Fibroblast of skin of left biceps (primary cell): ENCODE data around the gene MIX23.

ENCODE experiments used
- DNase-seq, 2 experiments: peaks; one replicate each; pipeline ENCODE4 v3.0.0-alpha.2; 2013; ENCODE audit warnings: low read depth in 2 of 2

The MIX23 gene

GRCh38 chr3:122382888-122383666 is at the start of gene MIX23:
Gene MIX23 (minus strand): TSS chr3:122383231. CDS start chr3:122383224, 7 bp downstream.
- DNase-seq = peak; percentile 62 to 64

- DNase-seq = no peak
Observed at GRCh38 chr3:122430371-122430770, 47.3 kb upstream of the MIX23 start.

- no peak for DNase-seq
Observed at GRCh38 chr3:122427857-122428471, 44.9 kb upstream of the MIX23 start.

GRCh38 chr3:122421836-122422235 is 38.8 kb upstream of the MIX23 start:
- DNase-seq = no peak

GRCh38 chr3:122421101-122421500 is 38.1 kb upstream of the MIX23 start:
- no peak for DNase-seq

- no peak for DNase-seq
Observed at GRCh38 chr3:122416966-122417365, 33.9 kb upstream of the MIX23 start.

GRCh38 chr3:122415762-122416654 is 33.0 kb upstream of the MIX23 start, which contains the start of gene WDR5B:
Gene WDR5B (minus strand): TSS chr3:122416062. CDS start chr3:122415528, 534 bp downstream.
- DNase-seq = peak; percentile 91 to 93

GRCh38 chr3:122415104-122415744 is 32.2 kb upstream of the MIX23 start:
- DNase-seq = no peak

- DNase-seq = no peak
Observed at GRCh38 chr3:122414391-122414790, 31.4 kb upstream of the MIX23 start.

GRCh38 chr3:122410639-122411038 is 27.6 kb upstream of the MIX23 start:
- DNase-seq = no peak

GRCh38 chr3:122410111-122410510 is 27.1 kb upstream of the MIX23 start:
- no peak for DNase-seq

GRCh38 chr3:122409446-122409845 is 26.4 kb upstream of the MIX23 start:
- no peak for DNase-seq

- DNase-seq = no peak
Observed at GRCh38 chr3:122407946-122408345, 24.9 kb upstream of the MIX23 start.

GRCh38 chr3:122406198-122406597 is 23.2 kb upstream of the MIX23 start:
- no peak for DNase-seq

- no peak for DNase-seq
Observed at GRCh38 chr3:122405015-122405414, 22.0 kb upstream of the MIX23 start.

GRCh38 chr3:122403489-122403888 is 20.5 kb upstream of the MIX23 start:
- DNase-seq = no peak

GRCh38 chr3:122398920-122399319 is 15.9 kb upstream of the MIX23 start:
- DNase-seq = no peak

- no peak for DNase-seq
Observed at GRCh38 chr3:122397201-122397600, 14.2 kb upstream of the MIX23 start.

GRCh38 chr3:122396511-122396910 is 13.5 kb upstream of the MIX23 start:
- DNase-seq = no peak

GRCh38 chr3:122395582-122395981 is 12.6 kb upstream of the MIX23 start:
- DNase-seq = no peak

- DNase-seq = no peak
Observed at GRCh38 chr3:122394173-122394572, 11.1 kb upstream of the MIX23 start.
